ENCODE results near the gene ASB18.

ASB18 gene

DNA sequence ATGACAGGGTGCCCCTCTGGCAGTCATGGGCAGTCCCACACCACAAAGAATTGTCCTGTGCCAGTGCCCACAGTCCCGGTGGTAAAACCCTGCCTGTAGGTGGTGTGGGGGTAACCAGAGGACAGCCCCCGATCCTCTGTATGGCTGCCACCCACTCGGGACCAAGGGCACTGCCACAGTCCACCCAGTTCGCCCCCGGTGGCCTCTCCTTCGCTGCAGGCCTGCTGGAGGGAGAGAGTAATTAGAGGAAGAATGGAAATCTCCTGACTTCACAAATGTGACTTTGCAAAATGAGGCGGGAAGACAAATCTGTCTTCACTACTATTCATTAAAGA is 107.4 kb downstream of the ASB18 start:
- no peaks in the 10 kb centered on the region for H3K36me3 ChIP-seq (replicated peaks; ENCODE audit: insufficient read depth, low read length)
- H3K4me2 ChIP-seq (ENCODE audit: low read depth, low read length) = no peak overlapping the region
- no peaks in the 10 kb centered on the region for H3K9me2 ChIP-seq (replicated peaks; ENCODE audit: insufficient read depth, low read length)
- no peaks in the 10 kb centered on the region for H3F3A ChIP-seq (ENCODE audit: insufficient read depth, low read length)
- no peak overlapping the region for H3K4me3 ChIP-seq (ENCODE audit: low read length)
- H3K79me2 ChIP-seq (ENCODE audit: low read length) = no peaks in the 10 kb centered on the region
- H3K27ac ChIP-seq (ENCODE audit: low read length) = no peak overlapping the region
- no peaks in the 10 kb centered on the region for H4K20me1 ChIP-seq (ENCODE audit: insufficient read depth, low read length)
- DNase-seq = no peak
- H3K27me3 ChIP-seq (replicated peaks; ENCODE audit: insufficient read depth, low read length) = peaks cover 16% of the 10 kb centered on the region; the same call in 1 of the 2 replicates
- TF ChIP-seq EZH2 (optimal IDR thresholded peaks at IDR 0.05; ENCODE audit: low read depth, low read length) (no peak), EZH2phosphoT487 (IDR thresholded peaks at IDR 0.05; ENCODE audit: low read length) (no peak)
- TF ChIP-seq, protein P1, sequence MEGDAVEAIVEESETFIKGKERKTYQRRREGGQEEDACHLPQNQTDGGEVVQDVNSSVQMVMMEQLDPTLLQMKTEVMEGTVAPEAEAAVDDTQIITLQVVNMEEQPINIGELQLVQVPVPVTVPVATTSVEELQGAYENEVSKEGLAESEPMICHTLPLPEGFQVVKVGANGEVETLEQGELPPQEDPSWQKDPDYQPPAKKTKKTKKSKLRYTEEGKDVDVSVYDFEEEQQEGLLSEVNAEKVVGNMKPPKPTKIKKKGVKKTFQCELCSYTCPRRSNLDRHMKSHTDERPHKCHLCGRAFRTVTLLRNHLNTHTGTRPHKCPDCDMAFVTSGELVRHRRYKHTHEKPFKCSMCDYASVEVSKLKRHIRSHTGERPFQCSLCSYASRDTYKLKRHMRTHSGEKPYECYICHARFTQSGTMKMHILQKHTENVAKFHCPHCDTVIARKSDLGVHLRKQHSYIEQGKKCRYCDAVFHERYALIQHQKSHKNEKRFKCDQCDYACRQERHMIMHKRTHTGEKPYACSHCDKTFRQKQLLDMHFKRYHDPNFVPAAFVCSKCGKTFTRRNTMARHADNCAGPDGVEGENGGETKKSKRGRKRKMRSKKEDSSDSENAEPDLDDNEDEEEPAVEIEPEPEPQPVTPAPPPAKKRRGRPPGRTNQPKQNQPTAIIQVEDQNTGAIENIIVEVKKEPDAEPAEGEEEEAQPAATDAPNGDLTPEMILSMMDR (IDR thresholded peaks at IDR 0.05; ENCODE audit: low read length) = no peak
- H2AFZ ChIP-seq (ENCODE audit: low read length) = no peak overlapping the region
- H3K9me3 ChIP-seq (replicated peaks; ENCODE audit: insufficient read depth, low read length) = no peaks in the 10 kb centered on the region
- no peak overlapping the region for H3K9ac ChIP-seq (ENCODE audit: low read length)
- H3K4me1 ChIP-seq (ENCODE audit: low read length) = no peaks in the 10 kb centered on the region

DNA sequence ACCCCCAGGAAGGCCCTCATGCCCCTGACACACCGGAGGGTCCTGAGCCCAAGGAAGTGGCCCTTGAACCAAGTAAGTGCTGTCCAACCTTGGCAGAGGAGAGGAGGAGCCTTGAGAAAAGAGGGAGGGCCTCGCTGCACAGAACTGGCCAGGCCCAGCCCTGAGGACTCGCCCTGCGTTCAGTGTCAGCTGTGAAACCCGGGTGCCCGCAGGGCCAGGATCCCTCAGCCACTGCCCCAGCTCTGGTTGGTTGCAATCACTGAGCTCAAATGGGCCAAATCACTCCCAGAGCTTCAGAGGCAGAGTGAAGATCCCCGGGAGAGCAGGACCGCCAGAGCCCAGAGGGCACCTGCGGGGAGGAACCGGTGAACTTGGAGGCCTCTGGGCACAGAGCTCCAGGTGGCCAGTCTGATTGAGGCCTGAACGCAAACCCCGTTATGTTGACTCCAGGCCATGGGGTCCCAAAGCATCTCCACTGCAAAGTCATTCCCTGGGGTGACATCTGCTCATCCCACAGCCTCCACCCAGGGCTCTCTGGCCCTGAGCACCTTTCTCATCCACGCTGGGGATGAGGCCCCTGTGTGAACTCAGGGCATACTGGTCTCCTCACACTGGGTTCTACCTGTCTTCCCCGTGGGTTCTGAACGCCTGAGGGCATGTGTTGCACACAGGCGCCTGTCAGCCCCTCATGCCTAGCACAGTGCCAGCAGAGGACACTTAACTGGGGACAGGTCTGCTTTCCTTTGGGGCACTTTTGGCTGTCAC is 107.9 kb downstream of the ASB18 start:
- peaks cover 12% of the 10 kb centered on the region; the same call in 1 of the 2 replicates for H3K27me3 ChIP-seq (replicated peaks; ENCODE audit: insufficient read depth, low read length)
- no peaks in the 10 kb centered on the region for H3F3A ChIP-seq (ENCODE audit: insufficient read depth, low read length)
- H3K79me2 ChIP-seq (ENCODE audit: low read length) = no peaks in the 10 kb centered on the region
- H3K4me1 ChIP-seq (ENCODE audit: low read length) = no peaks in the 10 kb centered on the region
- no peak overlapping the region for H2AFZ ChIP-seq (ENCODE audit: low read length)
- H3K9me3 ChIP-seq (replicated peaks; ENCODE audit: insufficient read depth, low read length) = no peaks in the 10 kb centered on the region
- no peak for TF ChIP-seq EZH2 (optimal IDR thresholded peaks at IDR 0.05; ENCODE audit: low read depth, low read length)
- no peak for TF ChIP-seq EZH2phosphoT487 (IDR thresholded peaks at IDR 0.05; ENCODE audit: low read length)
- TF ChIP-seq, protein P1 (IDR thresholded peaks at IDR 0.05; ENCODE audit: low read length) = no peak
- no peak overlapping the region for H3K4me2 ChIP-seq (ENCODE audit: low read depth, low read length)
- no peaks in the 10 kb centered on the region for H4K20me1 ChIP-seq (ENCODE audit: insufficient read depth, low read length)
- no peaks in the 10 kb centered on the region for H3K36me3 ChIP-seq (replicated peaks; ENCODE audit: insufficient read depth, low read length)
- no peak overlapping the region for H3K9ac ChIP-seq (ENCODE audit: low read length)
- H3K27ac ChIP-seq (ENCODE audit: low read length) = no peak overlapping the region
- no peaks in the 10 kb centered on the region for H3K9me2 ChIP-seq (replicated peaks; ENCODE audit: insufficient read depth, low read length)
- DNase-seq = no peak
- no peak overlapping the region for H3K4me3 ChIP-seq (ENCODE audit: low read length)

DNA sequence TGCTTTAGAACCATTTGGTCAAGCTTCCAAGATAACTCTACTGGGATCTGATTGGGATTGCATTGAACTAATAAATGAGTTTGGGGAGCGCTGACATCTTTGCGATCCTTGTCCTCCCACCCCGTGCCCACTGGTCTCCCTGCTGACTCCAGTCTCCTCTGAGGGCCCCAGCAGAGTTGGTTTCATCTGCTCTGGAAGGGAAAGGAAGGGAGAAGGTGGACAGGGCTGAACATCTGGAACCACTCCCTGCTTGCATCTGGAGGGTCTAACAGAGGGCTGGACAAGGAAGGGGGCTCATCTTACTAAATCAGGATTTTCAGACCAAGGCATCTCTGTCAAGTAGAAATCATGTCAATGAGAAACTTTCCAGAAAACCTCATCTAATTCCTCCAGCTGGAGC is 108.8 kb downstream of the ASB18 start:
- Histone ChIP-seq H3K27me3 (replicated peaks; ENCODE audit: insufficient read depth, low read length) (peaks cover 7% of the 10 kb centered on the region; the same call in 1 of the 2 replicates), H4K20me1 (ENCODE audit: insufficient read depth, low read length) (no peaks in the 10 kb centered on the region), H3K4me3 (ENCODE audit: low read length) (no peak overlapping the region), H3K9me3 (replicated peaks; ENCODE audit: insufficient read depth, low read length) (no peaks in the 10 kb centered on the region), H3K9ac (ENCODE audit: low read length) (no peak overlapping the region), H2AFZ (ENCODE audit: low read length) (no peak overlapping the region), H3K9me2 (replicated peaks; ENCODE audit: insufficient read depth, low read length) (no peaks in the 10 kb centered on the region), H3K4me1 (ENCODE audit: low read length) (no peaks in the 10 kb centered on the region), H3K4me2 (ENCODE audit: low read depth, low read length) (no peak overlapping the region), H3K36me3 (replicated peaks; ENCODE audit: insufficient read depth, low read length) (no peaks in the 10 kb centered on the region), H3K79me2 (ENCODE audit: low read length) (no peaks in the 10 kb centered on the region), H3F3A (ENCODE audit: insufficient read depth, low read length) (no peaks in the 10 kb centered on the region), H3K27ac (ENCODE audit: low read length) (no peak overlapping the region)
- TF ChIP-seq, protein P1 (IDR thresholded peaks at IDR 0.05; ENCODE audit: low read length) = no peak
- TF ChIP-seq EZH2 (optimal IDR thresholded peaks at IDR 0.05; ENCODE audit: low read depth, low read length) (no peak), EZH2phosphoT487 (IDR thresholded peaks at IDR 0.05; ENCODE audit: low read length) (no peak)
- no peak for DNase-seq
